Stimulated activated CD4-positive, alpha-beta T cell treated with anti-CD3 and anti-CD28 coated beads, Interleukin-4, amount 100 ng/mL, for 1 hour (primary cell): Measurements from ENCODE around the gene VAPA.

Experiments
- DNase-seq: peaks from one replicate; pipeline ENCODE4 v3.0.0-alpha.2; 2020

VAPA gene

GRCh38 chr18:9947248-9947647, 33.4 kb downstream of the VAPA start:
- no peak for DNase-seq

DNA sequence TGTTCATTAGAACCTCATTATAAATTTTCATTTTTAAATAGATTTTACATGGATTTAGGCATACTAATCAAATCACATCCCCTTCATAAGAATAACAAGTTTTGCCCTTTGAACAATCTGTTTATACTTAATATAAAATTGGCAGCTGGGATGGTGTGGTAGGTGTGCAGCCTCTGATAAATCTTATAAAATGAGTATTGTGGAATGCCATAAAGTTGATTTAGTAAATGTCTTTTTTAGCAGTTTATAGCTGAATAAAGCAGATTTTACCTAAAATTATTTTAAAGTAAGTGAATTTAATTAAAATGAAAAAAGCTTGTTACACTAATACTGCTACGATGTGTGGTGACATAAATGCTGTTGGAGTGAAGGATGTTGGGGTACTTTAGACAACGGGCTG, 35.5 kb downstream of the VAPA start:
- DNase-seq = no peak

- no peak for DNase-seq
Measured at GRCh38 chr18:9949861-9950260, 36.0 kb downstream of the VAPA start.

- DNase-seq = no peak
Measured at GRCh38 chr18:9950289-9951016, 36.6 kb downstream of the VAPA start.

GRCh38 chr18:9951022-9951859, 37.4 kb downstream of the VAPA start:
- DNase-seq = no peak

- DNase-seq = no peak
Measured at GRCh38 chr18:9952633-9953416, 39.0 kb downstream of the VAPA start.

- DNase-seq = no peak
Measured at GRCh38 chr18:9958861-9959399, 45.1 kb downstream of the VAPA start.

- no peak for DNase-seq
Measured at GRCh38 chr18:9959564-9959963, 45.7 kb downstream of the VAPA start.

DNA sequence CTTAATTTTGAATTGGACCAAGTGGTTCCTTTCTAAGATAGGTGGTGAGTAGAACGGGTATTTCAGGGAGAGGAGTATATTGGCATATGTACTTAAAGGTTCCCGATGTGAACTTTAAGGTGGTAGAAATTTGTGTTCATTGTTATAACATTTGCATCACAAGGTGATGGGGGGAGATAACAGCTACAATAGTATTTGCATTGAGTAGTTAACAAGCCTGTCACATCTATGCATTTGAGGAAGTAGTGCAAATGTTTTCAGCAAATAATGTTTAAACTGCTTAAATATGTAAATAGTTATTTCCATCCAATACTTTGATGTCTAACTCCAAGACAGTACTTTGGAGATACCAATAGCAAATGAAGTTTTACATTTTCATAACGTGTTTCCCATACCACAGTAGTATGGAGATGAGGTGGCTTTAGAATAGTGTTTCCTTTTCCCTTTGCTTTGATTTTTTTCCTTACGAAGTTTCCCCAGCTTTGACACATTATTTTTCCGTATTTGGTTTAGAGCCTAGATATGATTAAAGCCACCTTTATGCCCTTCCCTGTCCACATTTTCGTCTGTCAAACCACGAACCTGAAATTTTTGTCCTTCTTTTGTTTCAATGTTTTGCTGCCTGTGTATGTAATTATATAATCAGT, 46.6 kb downstream of the VAPA start:
- no peak for DNase-seq

GRCh38 chr18:9961041-9961440, 47.2 kb downstream of the VAPA start:
- DNase-seq = no peak

DNA sequence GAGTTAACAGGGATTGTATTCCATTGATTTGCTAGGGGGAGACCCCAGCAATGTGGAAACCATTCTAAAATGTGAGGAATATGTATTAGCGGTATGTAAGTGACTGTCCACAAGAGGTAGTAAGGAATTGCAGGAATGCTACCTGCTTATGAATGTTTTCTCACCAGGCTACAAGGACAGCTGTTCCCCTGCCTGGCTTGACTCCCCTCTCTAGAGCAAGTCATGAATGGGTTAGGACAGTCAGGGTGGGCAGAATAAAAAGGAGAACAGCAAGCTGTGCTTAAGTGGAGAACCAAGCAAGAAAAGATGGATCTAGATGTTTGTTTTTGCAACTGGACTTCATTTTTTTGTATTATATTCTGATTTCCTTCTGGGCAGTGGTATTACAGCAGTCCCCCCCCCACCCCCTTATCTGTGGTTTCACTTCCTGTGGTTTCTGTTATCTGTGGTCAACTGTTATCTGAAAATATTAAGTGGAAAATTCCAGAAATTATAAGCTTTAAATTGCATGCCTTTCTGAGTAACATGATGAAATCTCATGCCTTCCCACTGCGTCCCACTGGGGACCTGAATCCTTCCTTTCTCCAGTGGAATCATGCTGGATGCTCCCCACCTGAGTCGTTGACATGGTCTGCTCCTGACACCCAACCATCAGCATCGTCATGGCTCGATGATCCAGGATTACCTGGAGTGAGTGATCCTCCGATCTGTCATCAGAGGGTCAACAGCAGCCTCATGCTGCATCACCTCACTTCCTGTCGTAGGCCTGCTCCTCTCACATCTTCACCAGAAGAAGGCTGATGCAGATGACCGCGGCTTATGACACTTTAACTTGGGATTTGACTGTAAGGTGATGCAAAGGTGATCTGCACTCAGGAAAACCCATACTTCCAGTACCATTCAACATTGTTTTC, 52.2 kb downstream of the VAPA start:
- no peak for DNase-seq

DNA sequence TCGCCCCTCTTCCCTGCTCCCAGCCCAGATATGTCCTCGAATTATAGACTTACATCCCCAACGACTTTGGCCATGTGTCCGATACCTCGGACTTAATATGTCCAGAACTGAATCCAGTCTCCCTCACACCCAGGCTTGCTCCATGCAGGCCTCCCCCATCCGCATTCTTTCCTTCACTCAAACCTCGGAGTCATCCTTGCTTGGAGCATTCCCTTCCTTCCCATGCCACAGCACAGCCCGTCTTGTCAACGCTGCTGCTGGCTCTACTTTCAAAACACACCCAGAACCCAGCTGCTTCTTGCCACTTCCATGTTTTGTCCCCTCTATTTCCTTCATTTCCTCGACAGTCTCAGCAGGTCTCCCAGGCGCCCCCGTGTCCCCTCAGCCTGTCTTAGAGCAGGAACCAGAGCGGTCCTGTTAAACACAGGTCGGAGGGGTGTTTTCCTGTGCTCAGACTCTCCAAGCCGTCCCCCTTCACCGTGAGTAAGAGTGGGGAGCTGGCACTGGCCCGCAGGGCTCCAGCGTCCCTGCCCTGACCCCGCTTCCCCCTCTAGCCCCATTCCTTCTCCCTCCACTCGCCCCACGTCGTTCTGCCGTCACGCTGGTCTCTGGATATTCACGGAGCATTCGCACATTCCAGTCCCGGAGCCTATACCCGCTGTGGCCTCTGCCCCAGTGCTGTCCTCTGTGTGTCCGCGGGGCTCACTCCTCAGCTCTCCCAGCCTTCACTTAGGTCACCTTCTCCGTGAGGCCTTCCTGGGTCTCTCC, 54.4 kb downstream of the VAPA start:
- no peak for DNase-seq

GRCh38 chr18:9969247-9969646, 55.4 kb downstream of the VAPA start:
- DNase-seq = no peak

- DNase-seq = peak; percentile 57
Measured at GRCh38 chr18:9971313-9971920, 57.6 kb downstream of the VAPA start.

DNA sequence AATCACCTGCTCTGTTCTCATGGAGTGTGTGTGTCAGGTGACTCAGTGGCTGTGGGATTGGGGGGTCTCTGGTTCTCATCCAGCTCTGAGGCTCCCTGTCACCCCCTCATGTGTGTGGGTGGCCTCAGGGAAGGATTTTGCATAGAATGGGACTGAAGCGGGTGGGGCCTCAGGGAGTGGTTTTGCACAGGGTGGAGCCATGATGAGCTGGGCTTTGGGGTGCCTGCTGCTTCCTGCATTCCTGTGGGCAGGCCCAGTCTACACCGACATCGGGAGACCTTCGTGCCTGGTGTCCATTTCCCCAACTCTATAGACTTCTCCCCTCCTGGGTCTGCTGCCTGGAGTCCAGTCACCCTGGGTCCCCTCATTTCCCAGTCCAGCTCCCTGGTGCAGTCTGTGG, 59.7 kb downstream of the VAPA start:
- DNase-seq = no peak

DNA sequence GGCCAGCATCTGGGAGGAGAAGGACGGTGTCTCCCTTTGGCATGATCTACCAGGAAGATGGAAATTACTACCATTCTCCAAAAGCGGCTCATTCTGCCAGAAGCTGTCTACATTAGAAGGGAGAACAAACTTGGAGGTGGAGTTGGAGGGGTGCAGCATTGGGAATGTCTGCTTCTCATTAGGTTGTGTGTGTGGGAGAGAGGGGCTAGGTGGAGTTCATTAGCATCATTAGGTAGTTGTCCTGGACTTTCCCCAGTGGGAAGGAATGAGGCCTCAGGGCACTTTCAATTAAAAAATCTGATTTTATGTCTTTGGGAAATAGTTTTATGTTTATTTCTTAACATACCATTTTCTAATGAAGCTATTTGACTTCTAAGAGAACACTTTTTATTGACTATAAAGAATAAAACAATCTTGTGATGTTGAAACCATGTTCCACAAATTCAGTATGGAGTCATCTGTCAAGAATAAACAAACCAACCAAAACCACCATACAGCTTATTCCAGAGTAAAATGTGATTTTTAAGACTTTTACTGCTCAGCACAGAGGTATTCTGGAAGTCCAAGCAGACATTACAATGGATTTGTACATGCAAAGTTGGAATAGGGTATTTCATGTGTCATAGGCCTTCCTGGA, 60.6 kb downstream of the VAPA start:
- DNase-seq = no peak

DNA sequence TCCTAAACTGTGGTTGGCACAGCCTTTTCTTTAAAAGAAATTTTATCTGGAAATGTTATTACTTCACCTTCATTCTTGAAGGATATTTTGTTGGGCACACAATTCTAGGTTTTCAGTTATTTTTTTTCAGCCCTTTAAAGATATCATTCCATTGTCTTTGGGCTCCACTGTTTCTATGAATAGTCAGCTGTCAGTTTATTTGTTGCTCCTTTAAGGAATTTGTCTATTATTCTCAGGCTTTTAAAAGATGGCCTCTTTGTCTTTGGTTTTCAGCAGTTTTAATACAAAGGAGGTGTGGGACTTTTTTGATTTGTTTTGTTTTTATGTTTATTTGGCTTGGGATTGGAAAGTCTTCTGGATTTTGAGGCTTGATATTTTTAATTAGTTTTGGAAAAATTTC, 61.8 kb downstream of the VAPA start:
- no peak for DNase-seq

DNA sequence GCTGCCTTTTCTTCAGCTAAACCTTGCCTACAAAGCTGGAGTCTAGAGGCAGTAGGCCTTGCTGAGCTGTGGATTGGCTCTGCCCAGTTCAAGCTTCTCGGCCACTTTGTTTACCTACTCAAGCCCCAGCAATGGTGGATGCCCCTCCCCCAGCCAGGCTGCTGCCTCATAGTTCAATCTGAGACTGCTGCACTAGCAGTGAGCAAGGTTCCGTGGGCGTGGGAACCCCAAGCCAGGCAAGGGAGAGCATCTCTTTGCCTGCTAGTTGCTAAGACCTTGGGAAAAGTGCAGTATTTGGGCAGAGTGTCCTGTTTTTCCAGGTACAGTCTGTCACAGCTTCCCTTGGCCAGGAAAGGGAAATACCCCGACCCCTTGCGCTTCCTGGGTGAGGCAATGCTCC, 68.9 kb downstream of the VAPA start:
- DNase-seq = no peak

DNA sequence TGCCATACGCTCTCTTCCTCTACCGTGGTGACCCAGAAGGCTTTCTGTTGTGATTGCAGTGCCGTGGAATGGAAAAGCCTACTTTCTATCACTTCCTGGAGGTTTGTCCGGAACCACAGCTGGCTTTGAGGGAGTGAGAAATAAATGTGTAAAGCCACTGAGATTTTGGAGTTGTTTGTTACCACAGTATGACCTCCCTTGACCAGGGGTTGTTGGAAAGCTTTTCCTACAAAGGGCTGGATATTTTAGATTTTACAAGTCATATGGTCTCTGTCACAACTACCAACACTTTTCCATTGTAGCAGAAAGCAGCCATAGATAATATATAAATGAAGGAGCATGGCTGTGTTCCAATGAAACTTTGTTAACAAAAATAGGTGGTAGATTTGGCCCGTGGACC, 70.3 kb downstream of the VAPA start:
- DNase-seq = no peak

- no peak for DNase-seq
Measured at GRCh38 chr18:9985641-9986040, 71.8 kb downstream of the VAPA start.
